Hepatocyte (in vitro differentiated cells): Measurements from ENCODE around the gene RAP1GAP2. TPM values are rescaled to one million over a fixed set of nuclear protein-coding genes. Genes with fewer than 3 reads are reported as not detected.

Experiments used
- DNase-seq: peaks from one replicate; pipeline ENCODE4 v3.0.0-alpha.2; 2016; ENCODE audit warnings: low spot score
- H2AFZ ChIP-seq: fragments of 200-600 bp; sonication (generic); 2 replicates; pipeline ENCODE4 v1.6.0; 2016; ENCODE audit warnings: antibody characterized with exemption, mild to moderate bottlenecking
- H3K27ac ChIP-seq: fragments of 200-600 bp; sonication (generic); 2 replicates; pipeline ENCODE4 v1.5.1; 2016; ENCODE audit warnings: mild to moderate bottlenecking
- H3K27me3 ChIP-seq: fragments of 200-600 bp; sonication (generic); 2 replicates; pipeline ENCODE4 v1.6.1; 2016
- H3K36me3 ChIP-seq: fragments of 200-600 bp; sonication (generic); replicated peaks from 2 replicates; pipeline ENCODE4 v1.5.1; 2016; ENCODE audit warnings: low read depth; ENCODE audit not compliant: insufficient read depth
- H3K4me1 ChIP-seq: fragments of 200-600 bp; sonication (generic); 2 replicates; pipeline ENCODE4 v1.5.1; 2016; ENCODE audit warnings: mild to moderate bottlenecking, moderate library complexity; ENCODE audit not compliant: insufficient read depth
- H3K4me2 ChIP-seq: fragments of 200-600 bp; sonication (generic); 2 replicates; pipeline ENCODE4 v1.6.0; 2016
- H3K4me3 ChIP-seq: fragments of 200-600 bp; sonication (generic); 2 replicates; pipeline ENCODE4 v1.5.1; 2016; ENCODE audit warnings: mild to moderate bottlenecking
- H3K79me2 ChIP-seq: fragments of 200-600 bp; sonication (generic); 2 replicates; pipeline ENCODE4 v1.6.0; 2017; ENCODE audit warnings: mild to moderate bottlenecking
- H3K9me2 ChIP-seq: fragments of 200-600 bp; sonication (generic); replicated peaks from 2 replicates; pipeline ENCODE4 v1.6.0; 2017; ENCODE audit warnings: mild to moderate bottlenecking; ENCODE audit not compliant: insufficient read depth
- H3K9me3 ChIP-seq: fragments of 200-600 bp; sonication (generic); 2 replicates; pipeline ENCODE4 v1.5.1; 2016; ENCODE audit warnings: low read depth, mild to moderate bottlenecking
- H4K20me1 ChIP-seq: fragments of 200-600 bp; sonication (generic); 2 replicates; pipeline ENCODE4 v1.6.0; 2016; ENCODE audit warnings: mild to moderate bottlenecking; ENCODE audit not compliant: insufficient read depth, poor library complexity, severe bottlenecking
- CTCF ChIP-seq: fragments of 200-600 bp; sonication (generic); IDR thresholded peaks from 2 replicates; pipeline ENCODE4 v1.5.1; 2016; ENCODE audit warnings: antibody characterized with exemption, mild to moderate bottlenecking; ENCODE audit not compliant: poor library complexity
- EZH2 ChIP-seq: fragments of 200-600 bp; sonication (generic); IDR thresholded peaks from 2 replicates; pipeline ENCODE4 v1.6.1; 2016; ENCODE audit warnings: antibody characterized with exemption, mild to moderate bottlenecking, borderline replicate concordance
- EZH2phosphoT487 ChIP-seq: fragments of 200-600 bp; sonication (generic); IDR thresholded peaks from one replicate; pipeline ENCODE4 v1.6.1; 2018; ENCODE audit warnings: antibody characterized with exemption, mild to moderate bottlenecking, low read depth, moderate library complexity; ENCODE audit not compliant: unreplicated experiment, severe bottlenecking
- WGBS: methylation state at CpG from one replicate; pipeline ENCODE4 v1.1.6; 2016; ENCODE audit warnings: low lambda C conversion rate; ENCODE audit errors: missing lambda C conversion rate; 5-methylcytosine and 5-hydroxymethylcytosine counted together
- polyA plus RNA-seq: library from polyadenylated mRNA; unstranded; fragments of >200 nt; fragmentation: Nextera tagmentation; extraction: Ambion mirVana; gene quantifications from 2 replicates; pipeline ENCODE4 v1.2.1, GENCODE V29; 2016
- total RNA-seq: library from RNA; depleted of rRNA; stranded (reverse); fragments of >200 nt; gene quantifications from 2 replicates; pipeline ENCODE4 v1.2.3, GENCODE V29; 2014

The RAP1GAP2 gene
- total and polyA plus RNA-seq, 2 experiments from 2014 or later: 3.0 to 10.0 TPM

- Histone ChIP-seq H3K4me1 (peaks cover 19% of the 10 kb centered on the region), H3K9me3 (no peaks in the 10 kb centered on the region), H3K36me3 (no peaks in the 10 kb centered on the region), H3K27ac (peak overlapping the region; percentile 48), H3K4me2 (peak overlapping the region; percentile 90), H3K79me2 (peaks cover 24% of the 10 kb centered on the region), H2AFZ (peak overlapping the region; percentile 71), H4K20me1 (no peaks in the 10 kb centered on the region), H3K27me3 (peaks cover 19% of the 10 kb centered on the region), H3K9me2 (no peaks in the 10 kb centered on the region), H3K4me3 (peak overlapping the region; percentile 72)
- 4% methylated on average over 45 of the region's 46 CpGs for WGBS
- DNase-seq: peak; percentile 40
- TF ChIP-seq CTCF (no peak), EZH2 (no peak), EZH2phosphoT487 (no peak)
Measured at GRCh38 chr17:2854143-2855055, 58.2 kb downstream of the RAP1GAP2 start.

GRCh38 chr17:2855063-2855600, 58.9 kb downstream of the RAP1GAP2 start:
- H3K27me3 ChIP-seq: peaks cover 19% of the 10 kb centered on the region
- H3K9me2 ChIP-seq: no peaks in the 10 kb centered on the region
- no peaks in the 10 kb centered on the region for H3K9me3 ChIP-seq
- no peaks in the 10 kb centered on the region for H3K36me3 ChIP-seq
- no peak for DNase-seq
- 26% methylated on average over 8 of the region's 8 CpGs for WGBS
- H3K4me1 ChIP-seq: peaks cover 19% of the 10 kb centered on the region
- H2AFZ ChIP-seq: no peak overlapping the region
- peak overlapping the region; percentile 90 for H3K4me2 ChIP-seq
- TF ChIP-seq EZH2: no peak
- no peak for TF ChIP-seq CTCF
- TF ChIP-seq EZH2phosphoT487: no peak
- H3K79me2 ChIP-seq: peaks cover 31% of the 10 kb centered on the region
- H3K4me3 ChIP-seq: peak overlapping the region; percentile 72
- no peak overlapping the region for H3K27ac ChIP-seq
- no peaks in the 10 kb centered on the region for H4K20me1 ChIP-seq

- H3K9me3 ChIP-seq: no peaks in the 10 kb centered on the region
- WGBS: 66% methylated on average over 5 of the region's 5 CpGs
- TF ChIP-seq EZH2: no peak
- TF ChIP-seq EZH2phosphoT487: no peak
- no peak for TF ChIP-seq CTCF
- H3K4me2 ChIP-seq: no peak overlapping the region
- no peaks in the 10 kb centered on the region for H3K9me2 ChIP-seq
- H3K4me1 ChIP-seq: peaks cover 19% of the 10 kb centered on the region
- no peaks in the 10 kb centered on the region for H4K20me1 ChIP-seq
- no peak for DNase-seq
- H3K79me2 ChIP-seq: peaks cover 35% of the 10 kb centered on the region
- H3K27me3 ChIP-seq: peaks cover 19% of the 10 kb centered on the region
- H3K4me3 ChIP-seq: no peak overlapping the region
- no peak overlapping the region for H3K27ac ChIP-seq
- H3K36me3 ChIP-seq: no peaks in the 10 kb centered on the region
- H2AFZ ChIP-seq: no peak overlapping the region
Measured at GRCh38 chr17:2856727-2857126, 60.5 kb downstream of the RAP1GAP2 start.
